GM12892 (cell line): ENCODE data around the gene SENP6.

Source experiments
- POLR2A ChIP-seq: IDR thresholded peaks from 2 replicates; pipeline ENCODE4 v1.6.1; 2011; ENCODE audit warnings: low read depth, low read length, control low read depth
- POLR2AphosphoS5 ChIP-seq: IDR thresholded peaks from 2 replicates; pipeline ENCODE4 v1.6.1; 2011; ENCODE audit warnings: low read depth, low read length, control low read depth
- TAF1 ChIP-seq: IDR thresholded peaks from 2 replicates; pipeline ENCODE4 v1.6.1; 2011; ENCODE audit warnings: low read depth, mild to moderate bottlenecking, control low read depth, low read length, borderline replicate concordance

DNA sequence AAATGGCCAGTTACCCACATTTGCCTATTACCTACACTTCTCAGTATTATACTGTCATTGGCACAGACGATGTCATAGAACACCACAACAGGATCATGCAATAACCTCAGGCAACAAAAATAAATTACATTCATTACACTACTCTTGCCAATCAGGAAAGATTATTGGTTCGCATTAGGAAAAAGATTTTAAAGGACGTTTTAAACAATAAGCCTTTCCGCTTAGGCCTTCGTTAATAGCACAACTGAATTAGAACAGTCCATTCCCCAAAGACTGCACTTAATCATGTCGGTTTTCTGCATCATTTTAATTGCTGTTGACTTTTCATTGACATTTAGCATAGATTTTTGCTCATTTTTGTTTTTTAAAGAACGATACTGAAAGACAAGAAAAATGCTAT, 912 bp upstream of the SENP6 start:
- TF ChIP-seq POLR2A (no peak), POLR2AphosphoS5 (no peak), TAF1 (no peak)
